Large intestine (tissue), 3 donors: ENCODE measurements around the gene ALAS1. TPM values are rescaled to one million over a fixed set of nuclear protein-coding genes. Genes with fewer than 3 reads are reported as not detected.

Experiments used
- DNase-seq, 2 donors: peaks; one replicate each; pipeline versions ENCODE4 v3.0.0 to v3.0.0-alpha.2; 2013
- H3K27ac ChIP-seq: one replicate; pipeline ENCODE4 v1.5.1; 2013; ENCODE audit warnings: low read length
- H3K27me3 ChIP-seq: 2 replicates; pipeline ENCODE4 v1.6.1; 2013; ENCODE audit warnings: low read length; ENCODE audit not compliant: control insufficient read depth, insufficient read depth
- H3K36me3 ChIP-seq: 2 replicates; pipeline ENCODE4 v1.6.1; 2013; ENCODE audit warnings: low read length; ENCODE audit not compliant: control insufficient read depth, insufficient read depth
- H3K4me1 ChIP-seq: one replicate; pipeline ENCODE4 v1.6.1; 2013; ENCODE audit warnings: low read length; ENCODE audit not compliant: control insufficient read depth, insufficient read depth
- H3K4me3 ChIP-seq: one replicate; pipeline ENCODE4 v1.5.1; 2013; ENCODE audit warnings: low read length
- H3K9me3 ChIP-seq: one replicate; pipeline ENCODE4 v1.6.1; 2013; ENCODE audit warnings: mild to moderate bottlenecking, low read depth, low read length, moderate library complexity; ENCODE audit not compliant: control insufficient read depth
- WGBS: methylation state at CpG from one replicate; pipeline ENCODE4 v1.1.5; 2013; ENCODE audit warnings: low lambda C conversion rate; ENCODE audit not compliant: insufficient coverage; 5-methylcytosine and 5-hydroxymethylcytosine counted together
- polyA plus RNA-seq: library from polyadenylated mRNA; unstranded; fragments of 120-200 nt; gene quantifications from one replicate; pipeline ENCODE4 v1.2.1, GENCODE V29; 2013

ALAS1 gene
- polyA plus RNA-seq, 1 donor: 37.2 TPM

DNA sequence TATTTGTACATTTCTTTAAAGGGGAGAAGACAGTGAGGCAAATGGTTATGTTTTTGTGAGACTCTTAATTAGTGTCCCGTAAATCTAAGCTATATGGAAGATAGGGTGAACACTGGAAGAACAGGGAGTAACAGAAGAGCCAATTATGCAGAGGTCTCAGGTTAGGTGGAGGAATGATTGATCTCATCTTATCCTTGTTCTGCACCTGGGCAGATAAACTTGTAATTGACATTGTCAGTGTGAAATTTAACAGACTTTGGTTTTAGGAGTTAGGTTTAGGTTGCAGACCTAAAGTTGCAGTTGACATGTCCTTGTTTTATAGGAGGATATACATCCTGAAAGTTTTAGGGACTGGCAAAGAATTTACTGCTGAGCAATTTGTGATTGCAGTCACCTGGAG lies 44.1 kb downstream of the ALAS1 start:
- no CpG with 5 or more reads among the region's 1 CpG for WGBS
- Histone ChIP-seq H3K9me3 (no peaks in the 10 kb centered on the region), H3K27ac (no peak overlapping the region), H3K36me3 (no peaks in the 10 kb centered on the region), H3K27me3 (peaks cover 6% of the 10 kb centered on the region), H3K4me3 (no peak overlapping the region), H3K4me1 (peaks cover 25% of the 10 kb centered on the region)
- DNase-seq: no peak

- Histone ChIP-seq H3K36me3 (peaks cover 4% of the 10 kb centered on the region), H3K27me3 (peaks cover 6% of the 10 kb centered on the region), H3K4me1 (peaks cover 10% of the 10 kb centered on the region), H3K9me3 (no peaks in the 10 kb centered on the region), H3K27ac (no peak overlapping the region), H3K4me3 (no peak overlapping the region)
- DNase-seq: no peak
- no CpG with 5 or more reads among the region's 9 CpGs for WGBS
These were observed 46.0 kb downstream of the ALAS1 start for GRCh38 chr3:52243791-52244628.

DNA sequence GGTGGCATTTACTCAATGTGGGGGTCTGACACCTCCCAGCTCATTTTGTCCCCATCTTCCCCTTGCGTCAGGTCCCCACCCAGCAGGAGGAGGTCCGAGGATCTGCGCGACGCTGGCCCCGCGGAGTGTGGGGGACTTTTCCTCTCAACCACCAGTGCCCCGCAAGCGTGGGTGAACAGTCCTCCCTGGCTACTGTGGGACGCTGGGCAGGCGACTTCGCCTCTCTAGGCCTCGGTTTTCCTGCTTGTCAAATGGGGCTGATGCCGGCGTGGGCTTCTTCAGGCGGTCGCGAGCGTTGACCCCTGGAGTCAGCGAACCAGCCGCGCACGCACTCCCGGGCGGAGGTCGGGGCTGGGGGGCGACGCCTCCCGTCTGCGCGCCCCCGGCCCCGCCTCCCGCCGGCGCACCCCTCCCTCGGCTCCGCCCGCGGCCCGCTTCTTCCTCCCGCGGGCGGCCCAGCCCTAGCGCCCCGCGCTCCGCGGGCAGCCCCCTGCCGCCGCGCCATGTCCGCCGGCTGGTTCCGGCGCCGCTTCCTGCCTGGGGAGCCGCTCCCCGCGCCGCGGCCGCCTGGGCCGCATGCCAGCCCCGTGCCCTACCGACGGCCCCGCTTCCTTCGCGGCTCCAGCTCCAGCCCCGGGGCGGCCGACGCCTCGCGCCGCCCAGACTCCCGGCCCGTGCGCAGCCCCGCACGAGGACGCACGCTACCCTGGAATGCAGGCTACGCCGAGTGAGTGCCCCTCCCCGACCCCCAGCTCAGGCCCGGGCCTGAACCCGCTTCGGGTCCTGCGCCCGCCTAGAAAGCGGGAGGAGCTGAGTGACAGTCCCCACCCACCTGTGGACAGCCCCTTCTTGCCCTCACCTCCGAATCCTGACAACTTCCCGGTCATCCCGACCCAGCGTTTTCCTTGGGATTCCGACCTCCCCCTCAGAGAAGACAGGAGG lies 47.6 kb downstream of the ALAS1 start, which contains the start of gene PPM1M:
PPM1M (plus strand) TSS at position 438 of the 942 bp plus-strand sequence; CDS start at position 504, 66 bp downstream.
- H3K4me1 ChIP-seq: peaks cover 10% of the 10 kb centered on the region
- H3K36me3 ChIP-seq: peaks cover 18% of the 10 kb centered on the region
- peak within 1 kb of the TSS; percentile 50 for H3K4me3 ChIP-seq
- no CpG with 5 or more reads among the region's 98 CpGs for whole genome bisulfite sequencing
- peaks cover 6% of the 10 kb centered on the region for H3K27me3 ChIP-seq
- peak; percentile 48 to 72 for DNase-seq
- no peaks in the 10 kb centered on the region for H3K9me3 ChIP-seq
- H3K27ac ChIP-seq: no peak within 1 kb of the TSS

GRCh38 chr3:52246264-52246620 lies 48.3 kb downstream of the ALAS1 start:
- H3K27me3 ChIP-seq: peaks cover 6% of the 10 kb centered on the region
- H3K36me3 ChIP-seq: peaks cover 24% of the 10 kb centered on the region
- peaks cover 10% of the 10 kb centered on the region for H3K4me1 ChIP-seq
- H3K27ac ChIP-seq: no peak overlapping the region
- peak overlapping the region; percentile 31 for H3K4me3 ChIP-seq
- no peak for DNase-seq
- WGBS: no CpG with 5 or more reads among the region's 8 CpGs
- H3K9me3 ChIP-seq: no peaks in the 10 kb centered on the region

GRCh38 chr3:52246728-52247408 lies 48.9 kb downstream of the ALAS1 start:
- no peak for DNase-seq
- Histone ChIP-seq H3K27me3 (peaks cover 6% of the 10 kb centered on the region), H3K9me3 (no peaks in the 10 kb centered on the region), H3K36me3 (peaks cover 27% of the 10 kb centered on the region), H3K27ac (no peak overlapping the region), H3K4me3 (no peak overlapping the region), H3K4me1 (peaks cover 10% of the 10 kb centered on the region)
- no CpG with 5 or more reads among the region's 14 CpGs for WGBS

DNA sequence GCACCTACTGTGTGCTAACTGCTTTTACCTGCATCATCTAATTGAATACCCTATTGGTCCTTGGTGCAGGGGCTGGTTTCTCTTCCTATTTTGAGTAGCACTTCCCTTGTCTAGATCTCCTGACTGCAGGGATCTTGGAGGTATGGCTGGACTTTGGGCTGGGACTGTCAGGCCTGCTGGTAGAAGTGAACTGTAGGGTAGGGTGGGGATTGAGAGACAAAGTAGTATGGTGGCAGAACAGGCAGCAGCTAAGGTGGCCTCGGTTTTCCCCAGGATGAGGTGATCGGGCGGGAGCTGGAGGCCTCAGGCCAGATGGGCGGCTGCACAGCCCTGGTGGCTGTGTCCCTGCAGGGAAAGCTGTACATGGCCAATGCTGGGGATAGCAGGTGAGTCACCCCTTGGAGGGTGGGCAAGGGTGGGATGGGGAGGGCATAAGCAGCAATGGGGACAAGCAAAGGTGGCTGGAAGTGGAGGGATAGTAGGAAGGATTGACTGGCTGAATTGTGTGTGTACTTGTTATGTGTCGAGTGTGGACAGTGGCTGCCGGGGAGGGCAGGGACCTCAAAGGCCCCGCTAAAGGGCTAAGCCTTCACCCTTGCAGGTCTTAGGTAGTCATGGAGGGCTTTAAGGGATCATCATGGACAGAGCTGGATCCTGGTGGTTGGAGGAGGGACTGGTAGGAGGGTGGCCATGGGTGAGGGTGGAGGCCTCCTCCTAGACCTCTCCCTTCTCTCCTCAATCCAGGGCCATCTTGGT lies 49.6 kb downstream of the ALAS1 start:
- H3K4me1 ChIP-seq: peaks cover 10% of the 10 kb centered on the region
- peaks cover 6% of the 10 kb centered on the region for H3K27me3 ChIP-seq
- H3K9me3 ChIP-seq: no peaks in the 10 kb centered on the region
- no CpG with 5 or more reads among the region's 7 CpGs for WGBS
- no peak overlapping the region for H3K4me3 ChIP-seq
- DNase-seq: no peak
- no peak overlapping the region for H3K27ac ChIP-seq
- H3K36me3 ChIP-seq: peaks cover 33% of the 10 kb centered on the region

DNA sequence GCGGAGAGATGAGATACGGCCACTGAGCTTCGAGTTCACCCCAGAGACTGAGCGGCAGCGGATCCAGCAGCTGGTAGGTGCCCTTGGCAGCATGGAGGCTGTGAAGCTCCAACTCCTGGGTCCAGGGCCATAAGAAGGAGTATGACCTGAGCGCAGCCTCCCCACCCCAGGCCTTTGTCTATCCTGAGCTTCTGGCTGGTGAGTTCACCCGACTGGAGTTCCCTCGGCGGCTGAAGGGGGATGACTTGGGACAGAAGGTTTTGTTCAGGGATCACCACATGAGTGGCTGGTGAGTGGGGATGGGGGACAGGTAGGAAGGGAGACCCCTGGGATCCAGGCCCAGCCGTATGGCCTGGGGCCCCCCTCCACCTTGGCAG lies 50.2 kb downstream of the ALAS1 start:
- Histone ChIP-seq H3K4me3 (no peak overlapping the region), H3K4me1 (peaks cover 10% of the 10 kb centered on the region), H3K36me3 (peaks cover 36% of the 10 kb centered on the region), H3K27me3 (peaks cover 6% of the 10 kb centered on the region), H3K27ac (no peak overlapping the region), H3K9me3 (no peaks in the 10 kb centered on the region)
- DNase-seq: no peak
- no CpG with 5 or more reads among the region's 10 CpGs for whole genome bisulfite sequencing

DNA sequence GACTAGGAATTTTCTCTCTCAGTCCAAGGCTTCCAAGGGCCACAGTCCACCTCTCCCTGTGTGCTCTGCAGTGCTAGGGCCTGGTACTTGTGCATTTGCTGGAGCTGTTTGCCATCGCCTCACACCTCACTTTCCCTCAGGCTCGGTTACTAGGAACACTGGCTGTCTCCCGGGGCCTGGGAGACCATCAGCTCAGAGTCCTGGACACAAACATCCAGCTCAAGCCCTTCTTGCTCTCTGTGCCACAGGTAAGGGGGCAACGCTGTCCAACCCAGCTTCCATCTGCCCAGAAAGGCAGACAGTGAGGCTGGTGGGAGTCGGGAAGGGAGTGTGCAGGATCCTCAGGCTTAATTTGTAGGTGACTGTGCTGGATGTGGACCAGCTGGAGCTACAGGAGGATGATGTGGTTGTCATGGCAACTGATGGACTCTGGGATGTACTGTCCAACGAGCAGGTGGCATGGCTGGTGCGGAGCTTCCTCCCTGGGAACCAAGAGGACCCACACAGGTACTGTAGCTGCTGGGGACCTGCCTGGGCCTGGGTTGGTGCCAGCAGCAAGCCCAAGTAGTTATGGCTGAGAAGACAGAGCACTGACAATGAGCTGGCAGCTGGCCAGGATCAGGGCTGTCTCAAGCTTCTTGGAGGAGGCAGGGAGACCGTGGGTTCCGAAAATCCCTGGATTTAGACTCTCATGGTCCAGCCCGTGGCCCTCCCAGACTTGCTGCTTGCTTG lies 51.0 kb downstream of the ALAS1 start:
- Histone ChIP-seq H3K27ac (no peak overlapping the region), H3K4me1 (peaks cover 10% of the 10 kb centered on the region), H3K9me3 (no peaks in the 10 kb centered on the region), H3K4me3 (no peak overlapping the region), H3K36me3 (peaks cover 44% of the 10 kb centered on the region), H3K27me3 (peaks cover 4% of the 10 kb centered on the region)
- DNase-seq: no peak
- no CpG with 5 or more reads among the region's 10 CpGs for WGBS

- no peaks in the 10 kb centered on the region for H3K9me3 ChIP-seq
- peaks cover 4% of the 10 kb centered on the region for H3K27me3 ChIP-seq
- WGBS: no CpG with 5 or more reads among the region's 6 CpGs
- H3K36me3 ChIP-seq: peaks cover 47% of the 10 kb centered on the region
- no peak overlapping the region for H3K4me3 ChIP-seq
- no peak for DNase-seq
- peaks cover 10% of the 10 kb centered on the region for H3K4me1 ChIP-seq
- no peak overlapping the region for H3K27ac ChIP-seq
These were observed 51.7 kb downstream of the ALAS1 start for GRCh38 chr3:52249683-52250082.
